CD14-positive monocyte (primary cell): ENCODE data around the gene ACAP3. TPM values are rescaled to one million over a fixed set of nuclear protein-coding genes. Genes with fewer than 3 reads are reported as not detected.
A peak's percentile ranks its signal among the peaks of the same experiment; 100 is the strongest.

Experiments used
- DNase-seq, 3 donors: peaks; one replicate each; pipeline ENCODE4 v3.0.0-alpha.2; 2011 to 2022
- H2AFZ ChIP-seq: 2 replicates; pipeline ENCODE4 v1.6.0; 2012; ENCODE audit warnings: mild to moderate bottlenecking, low read depth, low read length, inconsistent platforms; ENCODE audit not compliant: insufficient read depth, poor library complexity, severe bottlenecking
- H3K27ac ChIP-seq, 2 donors: 1 replicate in 1 of 2; 2 replicates in 1 of 2; pipeline ENCODE4 v1.5.1; 2012 to 2013; ENCODE audit warnings: low read length in 2 of 2, control low read depth in 1 of 2, inconsistent platforms in 1 of 2, low read depth in 1 of 2, mild to moderate bottlenecking in 1 of 2
- H3K27me3 ChIP-seq, 2 donors: one replicate each; pipeline versions ENCODE4 v1.6.0 to v1.6.1; 2011 to 2013; ENCODE audit warnings: low read length in 2 of 2; ENCODE audit not compliant: control insufficient read depth in 2 of 2, insufficient read depth in 2 of 2
- H3K36me3 ChIP-seq, 2 donors: replicated peaks in 1 of 2; 1 replicate in 1 of 2; 2 replicates in 1 of 2; pipeline versions ENCODE4 v1.5.1 to v1.6.1; 2012 to 2013; ENCODE audit warnings: low read length in 2 of 2, control low read depth in 1 of 2, inconsistent platforms in 1 of 2, mild to moderate bottlenecking in 1 of 2; ENCODE audit not compliant: insufficient read depth in 2 of 2, control insufficient read depth in 1 of 2
- H3K4me1 ChIP-seq, 2 donors: 1 replicate in 1 of 2; 2 replicates in 1 of 2; pipeline versions ENCODE4 v1.5.1 to v1.6.1; 2012 to 2013; ENCODE audit warnings: low read length in 2 of 2, control low read depth in 1 of 2, inconsistent platforms in 1 of 2, mild to moderate bottlenecking in 1 of 2, moderate library complexity in 1 of 2; ENCODE audit not compliant: insufficient read depth in 2 of 2, control insufficient read depth in 1 of 2
- H3K4me2 ChIP-seq: replicated peaks from 2 replicates; pipeline ENCODE3; 2012; ENCODE audit warnings: low read length, moderate library complexity, mild to moderate bottlenecking; ENCODE audit not compliant: poor library complexity, severe bottlenecking; ENCODE audit errors: extremely low read depth
- H3K4me3 ChIP-seq, 3 experiments: fragments of 200-600 bp in 1 of 3; sonication (generic) in 1 of 3; replicated peaks in 1 of 3; 1 replicate in 2 of 3; 2 replicates in 1 of 3; pipeline ENCODE4 v1.5.1; 2011 to 2013; ENCODE audit warnings: low read length in 3 of 3, mild to moderate bottlenecking in 3 of 3, control low read depth in 2 of 3, low read depth in 2 of 3, inconsistent platforms in 1 of 3, moderate library complexity in 1 of 3
- H3K79me2 ChIP-seq: 2 replicates; pipeline ENCODE4 v1.6.0; 2012; ENCODE audit warnings: mild to moderate bottlenecking, control low read depth, inconsistent platforms, low read length, moderate library complexity; ENCODE audit not compliant: insufficient read depth
- H3K9ac ChIP-seq: 2 replicates; pipeline ENCODE4 v1.6.0; 2017; ENCODE audit warnings: low read length, mild to moderate bottlenecking; ENCODE audit not compliant: insufficient read depth, poor library complexity, severe bottlenecking
- H3K9me3 ChIP-seq, 2 donors: replicated peaks in 1 of 2; 1 replicate in 1 of 2; 2 replicates in 1 of 2; pipeline versions ENCODE4 v1.5.1 to v1.6.1; 2012 to 2013; ENCODE audit warnings: low read length in 2 of 2, control low read depth in 1 of 2; ENCODE audit not compliant: control insufficient read depth in 1 of 2, insufficient read depth in 1 of 2
- H4K20me1 ChIP-seq: 2 replicates; pipeline ENCODE4 v1.6.0; 2012; ENCODE audit warnings: mild to moderate bottlenecking, low read length, control low read depth, moderate library complexity; ENCODE audit not compliant: insufficient read depth
- H3K27ac Mint-ChIP-seq, 7 donors: one replicate each; pipeline ENCODE4 v1.8.0; 2020; ENCODE audit warnings: mild to moderate bottlenecking in 7 of 7, mixed read lengths in 7 of 7, moderate library complexity in 6 of 7, inconsistent platforms in 2 of 7
- H3K27me3 Mint-ChIP-seq, 3 donors: one replicate each; pipeline ENCODE4 v1.8.0; 2021 to 2022; ENCODE audit warnings: low read depth in 3 of 3, mild to moderate bottlenecking in 3 of 3, mixed read lengths in 3 of 3, moderate library complexity in 3 of 3, inconsistent platforms in 1 of 3
- H3K36me3 Mint-ChIP-seq, 2 donors: one replicate each; pipeline ENCODE4 v1.8.0; 2020; ENCODE audit warnings: mixed read lengths in 2 of 2, inconsistent platforms in 1 of 2, mild to moderate bottlenecking in 1 of 2
- H3K4me1 Mint-ChIP-seq: one replicate; pipeline ENCODE4 v1.8.0; 2020; ENCODE audit warnings: mild to moderate bottlenecking, mixed read lengths
- H3K4me3 Mint-ChIP-seq, 2 donors: one replicate each; pipeline ENCODE4 v1.8.0; 2020; ENCODE audit warnings: mild to moderate bottlenecking in 2 of 2, mixed read lengths in 2 of 2, moderate library complexity in 1 of 2
- H3K9me3 Mint-ChIP-seq, 7 donors: one replicate each; pipeline ENCODE4 v1.8.0; 2020 to 2022; ENCODE audit warnings: mixed read lengths in 7 of 7, mild to moderate bottlenecking in 6 of 7, moderate library complexity in 6 of 7, inconsistent platforms in 2 of 7
- WGBS: methylation state at CpG from one replicate; pipeline ENCODE4 v1.1.5; 2013; ENCODE audit warnings: missing lambda C conversion rate; ENCODE audit not compliant: insufficient coverage; 5-methylcytosine and 5-hydroxymethylcytosine counted together
- intact Hi-C, 2 donors: fragments of 100-400 bp; cut with micrococcal nuclease; formaldehyde crosslinking; loops; one replicate each; pipeline versions ENCODE4 v1.15.0 to v1.15.1; 2023
- polyA plus RNA-seq, 3 donors: library from polyadenylated mRNA; depleted of rRNA in 1 of 3; unstranded in 2 of 3; stranded (reverse) in 1 of 3; fragments of 300-500 nt in 2 of 3; fragments of >200 nt in 1 of 3; fragmentation: Illumina TruSeq in 2 of 3; gene quantifications; 1 replicate in 2 of 3; 2 replicates in 1 of 3; pipeline ENCODE4 v1.2.3, GENCODE V29; 2012 to 2021
- TF ChIP-seq, protein P1 (sequence below): fragments of 200-600 bp; IDR thresholded peaks from one replicate; pipeline ENCODE4 v1.8.0; 2022; ENCODE audit warnings: antibody characterized with exemption, mild to moderate bottlenecking

Gene ACAP3
- polyA plus RNA-seq, 3 donors, result 3.5 to 132 (median 4.0) TPM

DNA sequence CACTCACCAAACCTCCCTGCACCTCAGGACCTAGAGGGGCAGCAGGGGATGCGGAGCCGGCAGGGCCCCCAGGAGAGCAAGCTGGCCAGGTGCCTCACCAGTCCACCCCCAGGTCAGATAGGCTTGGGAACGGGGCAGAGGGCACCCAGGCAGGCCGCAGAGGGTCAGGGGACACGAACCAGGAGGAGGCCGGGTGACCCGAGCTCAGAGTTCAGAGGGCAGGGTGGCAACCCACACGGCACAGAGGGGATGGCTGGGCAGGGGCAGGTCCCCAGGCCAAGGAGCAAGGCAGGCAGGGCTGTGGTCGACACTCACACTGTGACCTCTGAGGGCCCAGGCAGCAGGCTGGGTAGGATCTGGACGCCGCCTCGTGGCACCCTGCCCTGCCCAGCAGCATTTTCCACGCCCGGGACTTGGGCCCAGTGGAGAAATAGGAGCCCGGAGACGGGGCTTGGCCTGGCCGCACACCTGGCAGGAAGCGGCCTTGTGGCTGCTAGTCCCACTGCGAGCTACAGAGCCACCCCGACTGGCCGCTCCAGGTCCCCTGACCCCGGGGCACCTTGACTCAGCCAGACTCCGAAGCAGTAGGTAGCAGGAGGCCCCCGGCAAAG is 36.2 kb upstream of the ACAP3 start:
- Histone ChIP-seq H3K4me2 (no peak overlapping the region), H3K9ac (no peak overlapping the region), H3K79me2 (peaks cover 28% of the 10 kb centered on the region), H2AFZ (no peak overlapping the region), H3K9me3 (no peaks in the 10 kb centered on the region), H3K36me3 (peaks cover 2 to 21% of the 10 kb centered on the region in 2 donors), H4K20me1 (peaks cover 44% of the 10 kb centered on the region), H3K27me3 (no peaks in the 10 kb centered on the region), H3K4me1 (peaks cover 11 to 17% of the 10 kb centered on the region in 2 donors), H3K27ac (no peak overlapping the region), H3K4me3 (no peak overlapping the region)
- Mint-ChIP-seq H3K4me3 (no peak overlapping the region), H3K9me3 (peaks cover 0 to 1% (median 0%) of the 10 kb centered on the region in 7 donors), H3K27ac (peak overlapping the region in 1 of 7 donors; percentile 40), H3K4me1 (peaks cover 16% of the 10 kb centered on the region), H3K27me3 (peaks cover 2 to 11% (median 6%) of the 10 kb centered on the region in 3 donors), H3K36me3 (peaks cover 16 to 29% of the 10 kb centered on the region in 2 donors)
- 92% methylated on average over 24 of the region's 24 CpGs for WGBS
- TF ChIP-seq, protein P1, sequence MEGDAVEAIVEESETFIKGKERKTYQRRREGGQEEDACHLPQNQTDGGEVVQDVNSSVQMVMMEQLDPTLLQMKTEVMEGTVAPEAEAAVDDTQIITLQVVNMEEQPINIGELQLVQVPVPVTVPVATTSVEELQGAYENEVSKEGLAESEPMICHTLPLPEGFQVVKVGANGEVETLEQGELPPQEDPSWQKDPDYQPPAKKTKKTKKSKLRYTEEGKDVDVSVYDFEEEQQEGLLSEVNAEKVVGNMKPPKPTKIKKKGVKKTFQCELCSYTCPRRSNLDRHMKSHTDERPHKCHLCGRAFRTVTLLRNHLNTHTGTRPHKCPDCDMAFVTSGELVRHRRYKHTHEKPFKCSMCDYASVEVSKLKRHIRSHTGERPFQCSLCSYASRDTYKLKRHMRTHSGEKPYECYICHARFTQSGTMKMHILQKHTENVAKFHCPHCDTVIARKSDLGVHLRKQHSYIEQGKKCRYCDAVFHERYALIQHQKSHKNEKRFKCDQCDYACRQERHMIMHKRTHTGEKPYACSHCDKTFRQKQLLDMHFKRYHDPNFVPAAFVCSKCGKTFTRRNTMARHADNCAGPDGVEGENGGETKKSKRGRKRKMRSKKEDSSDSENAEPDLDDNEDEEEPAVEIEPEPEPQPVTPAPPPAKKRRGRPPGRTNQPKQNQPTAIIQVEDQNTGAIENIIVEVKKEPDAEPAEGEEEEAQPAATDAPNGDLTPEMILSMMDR, result no peak
- intact Hi-C loops, result no loop called here
- DNase-seq, result no peak

DNA sequence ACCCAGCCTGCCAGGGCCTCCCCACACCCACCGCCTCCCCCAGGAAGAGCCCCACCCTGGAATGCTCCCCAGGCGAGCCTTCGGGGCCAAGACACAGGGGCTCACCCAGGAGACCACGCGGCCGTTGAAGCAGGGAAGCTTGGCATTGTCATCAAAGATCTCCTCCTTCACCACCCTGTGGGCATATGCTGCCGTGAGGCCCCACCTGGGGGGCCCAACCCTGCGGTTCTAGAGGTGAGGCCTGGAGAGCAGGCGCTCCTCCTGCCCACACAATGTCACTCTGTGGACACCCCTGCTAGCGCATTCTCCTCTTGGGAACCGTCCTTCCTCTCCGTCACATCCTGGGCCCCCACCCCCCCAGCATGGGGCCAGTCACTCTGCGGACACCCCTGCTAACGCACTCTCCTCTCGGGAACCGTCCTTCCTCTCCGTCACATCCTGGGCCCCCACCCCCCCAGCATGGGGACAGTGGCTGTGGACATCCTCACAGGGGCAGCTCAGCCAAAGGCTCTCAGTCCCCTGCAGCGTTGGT is 34.9 kb upstream of the ACAP3 start:
- H3K4me3 ChIP-seq, result no peak overlapping the region
- H4K20me1 ChIP-seq, result peaks cover 38% of the 10 kb centered on the region
- Mint-ChIP-seq H3K36me3 (peaks cover 21 to 40% of the 10 kb centered on the region in 2 donors), H3K4me3 (no peak overlapping the region), H3K9me3 (peaks cover 0 to 1% (median 0%) of the 10 kb centered on the region in 7 donors), H3K27ac (peak overlapping the region in 1 of 7 donors; percentile 75), H3K4me1 (peaks cover 9% of the 10 kb centered on the region), H3K27me3 (peaks cover 2 to 6% (median 4%) of the 10 kb centered on the region in 3 donors)
- peaks cover 20% of the 10 kb centered on the region for H3K79me2 ChIP-seq
- no peak overlapping the region for H2AFZ ChIP-seq
- H3K4me2 ChIP-seq, result no peak overlapping the region
- intact Hi-C loops, result no loop called here
- H3K9me3 ChIP-seq, result no peaks in the 10 kb centered on the region
- no peak for DNase-seq
- peaks cover 4 to 29% of the 10 kb centered on the region in 2 donors for H3K36me3 ChIP-seq
- no peaks in the 10 kb centered on the region for H3K27me3 ChIP-seq
- no peak overlapping the region for H3K9ac ChIP-seq
- H3K4me1 ChIP-seq, result peaks cover 2 to 6% of the 10 kb centered on the region in 2 donors
- H3K27ac ChIP-seq, result no peak overlapping the region
- TF ChIP-seq, protein P1, result no peak
- 90% methylated on average over 15 of the region's 18 CpGs for WGBS
